GM19351 (cell line): ENCODE results near the gene ZNF691.
"Not testable (repeated sequence)": the region's sequence is repeated elsewhere in the genome, so short reads cannot be mapped to it uniquely, and the experiment has no call there.

Source experiments
- ATAC-seq: cut with Tn5 transposase; IDR thresholded peaks from one replicate; pipeline ENCODE4 v1.9.1; 2021; ENCODE audit warnings: mild to moderate bottlenecking, moderate library complexity; ENCODE audit not compliant: unreplicated experiment

ZNF691 gene

DNA sequence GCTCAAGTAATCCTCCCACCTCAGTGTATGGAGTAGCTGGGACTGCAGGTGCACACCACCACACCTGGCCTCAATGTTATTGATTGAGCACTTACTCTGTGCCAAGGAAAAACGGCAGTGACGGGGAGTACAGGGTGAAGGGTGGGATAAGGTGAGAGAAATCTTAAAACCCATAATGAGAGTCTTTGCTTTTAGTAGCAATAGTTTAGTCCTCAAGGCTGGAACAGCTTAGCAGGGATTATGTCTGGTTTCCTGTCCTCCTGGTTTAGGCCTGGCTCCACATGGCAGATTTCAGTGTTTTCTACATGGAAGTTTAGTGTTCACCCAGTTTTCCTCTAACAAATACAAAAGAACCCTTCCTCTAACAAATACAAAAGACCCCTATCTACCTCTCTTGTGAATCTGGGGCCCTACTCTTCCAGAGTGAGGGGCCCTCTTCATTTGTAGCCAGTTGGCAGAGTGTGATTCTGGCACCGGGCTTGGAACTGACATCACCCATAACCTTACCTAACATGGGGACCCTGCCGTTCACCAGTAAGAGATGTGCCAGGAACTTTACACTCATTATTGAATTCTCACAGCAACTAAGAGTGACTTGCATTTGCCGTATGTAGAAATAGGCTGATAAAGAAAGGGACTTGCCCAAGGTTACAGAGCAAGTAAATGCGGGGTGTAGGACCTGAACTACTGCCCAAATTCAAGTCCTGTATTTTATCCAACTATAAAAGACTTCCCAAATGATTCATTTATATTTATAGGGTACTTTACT is 6.9 kb downstream of the ZNF691 start:
- ATAC-seq = no peak

DNA sequence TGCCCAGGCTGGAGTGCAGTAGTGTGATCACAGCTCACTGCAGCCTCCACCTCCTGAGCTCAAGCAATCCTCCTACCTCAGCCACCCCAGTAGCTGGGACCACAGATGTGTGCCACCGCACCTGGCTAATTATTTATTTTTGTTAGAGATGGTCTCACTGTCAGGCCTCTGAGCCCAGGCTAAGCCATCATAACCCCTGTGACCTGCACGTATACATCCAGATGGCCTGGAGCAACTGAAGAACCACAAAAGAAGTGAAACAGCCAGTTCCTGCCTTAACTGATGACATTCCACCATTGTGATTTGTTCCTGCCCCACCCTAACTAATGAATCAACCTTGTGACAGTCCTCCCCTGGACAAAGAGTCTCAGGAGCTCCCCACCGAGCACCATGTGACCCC is 10.1 kb downstream of the ZNF691 start:
- ATAC-seq = not testable (repeated sequence)

- not testable (repeated sequence) for ATAC-seq
These were observed 13.0 kb downstream of the ZNF691 start for GRCh38 chr1:42859366-42859765.

- no peak for ATAC-seq
These were observed 14.1 kb downstream of the ZNF691 start for GRCh38 chr1:42860339-42861013.

- no peak for ATAC-seq
These were observed 14.6 kb downstream of the ZNF691 start for GRCh38 chr1:42861014-42861399.

DNA sequence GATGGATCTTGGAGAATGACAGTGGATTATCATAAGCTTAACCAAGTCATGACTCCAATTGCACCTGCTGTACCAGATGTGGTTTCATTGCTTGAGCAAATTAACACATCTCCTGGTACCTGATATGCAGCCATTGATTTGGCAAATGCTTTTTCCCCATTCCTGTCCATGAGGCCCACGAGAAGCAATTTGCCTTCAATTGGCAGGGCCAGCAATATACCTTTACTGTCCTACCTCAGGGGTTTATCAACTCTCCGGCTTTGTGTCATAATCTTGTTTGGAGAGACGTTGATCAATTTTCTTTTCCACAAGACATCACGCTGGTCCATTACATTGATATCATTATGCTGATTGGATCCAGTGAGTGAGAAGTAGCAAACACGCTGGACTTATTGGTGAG is 20.1 kb downstream of the ZNF691 start:
- ATAC-seq = no peak

DNA sequence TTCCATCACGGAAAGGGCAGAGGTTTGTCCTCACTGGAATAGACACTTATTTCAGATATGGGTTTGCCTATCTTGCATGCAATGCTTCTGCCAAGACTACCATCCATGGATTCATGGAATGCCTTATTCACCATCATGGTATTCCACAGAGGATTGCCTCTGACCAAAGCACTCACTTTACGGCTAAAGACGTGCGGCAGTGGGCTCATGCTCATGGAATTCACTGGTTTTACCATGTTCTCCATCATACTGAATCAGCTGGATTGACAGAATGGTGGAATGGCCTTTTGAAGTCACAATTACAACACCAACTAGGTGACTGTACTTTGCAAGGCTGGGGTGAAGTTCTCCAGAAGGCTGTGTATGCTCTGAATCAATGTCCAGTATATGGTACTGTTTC is 22.1 kb downstream of the ZNF691 start:
- not testable (repeated sequence) for ATAC-seq

GRCh38 chr1:42869254-42869653 is 22.8 kb downstream of the ZNF691 start:
- ATAC-seq = not testable (repeated sequence)

- not testable (repeated sequence) for ATAC-seq
These were observed 23.3 kb downstream of the ZNF691 start for GRCh38 chr1:42869751-42870150.

GRCh38 chr1:42873108-42873507 is 26.7 kb downstream of the ZNF691 start:
- not testable (repeated sequence) for ATAC-seq

- ATAC-seq = no peak
These were observed 27.3 kb downstream of the ZNF691 start for GRCh38 chr1:42873670-42874069.

DNA sequence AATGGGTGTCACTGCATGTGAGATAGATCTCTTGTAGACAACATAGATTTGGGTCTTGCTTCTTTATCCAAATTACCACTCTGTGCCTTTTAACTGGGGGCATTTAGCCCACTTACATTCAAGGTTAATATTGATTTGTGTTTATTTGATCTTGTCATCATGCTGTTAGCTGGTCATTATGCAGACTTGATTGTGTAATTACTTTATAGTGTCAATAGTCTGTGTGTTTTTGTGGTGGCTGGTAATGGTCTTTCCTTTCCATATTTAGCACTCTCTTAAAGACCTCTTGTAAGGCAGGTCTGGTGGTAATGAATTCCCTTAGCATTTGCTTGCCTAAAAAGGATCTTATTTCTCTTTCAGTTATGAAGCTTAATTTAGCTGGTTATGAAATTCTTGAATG is 29.6 kb downstream of the ZNF691 start:
- no peak for ATAC-seq

DNA sequence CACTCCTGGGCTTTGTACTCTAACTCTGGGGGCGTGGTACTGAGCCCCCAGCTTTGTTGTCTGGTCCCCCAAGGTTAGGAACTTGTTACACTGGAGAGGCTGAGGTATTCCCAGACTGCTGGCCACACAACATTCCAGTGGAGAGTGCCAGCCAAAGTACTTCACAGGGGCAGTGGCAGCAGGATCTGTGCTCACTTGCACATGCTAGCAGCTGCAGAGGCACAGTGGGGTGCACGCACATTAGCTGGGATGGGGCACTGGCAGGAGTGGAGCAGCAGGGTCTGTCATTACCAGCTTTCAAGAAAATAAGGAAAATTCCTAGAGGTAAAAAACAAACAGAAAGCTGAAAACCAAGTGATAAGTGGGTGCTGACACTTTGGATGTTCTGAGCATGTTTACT is 31.0 kb downstream of the ZNF691 start:
- no peak for ATAC-seq

- no peak for ATAC-seq
These were observed 34.0 kb downstream of the ZNF691 start for GRCh38 chr1:42880384-42880783.

DNA sequence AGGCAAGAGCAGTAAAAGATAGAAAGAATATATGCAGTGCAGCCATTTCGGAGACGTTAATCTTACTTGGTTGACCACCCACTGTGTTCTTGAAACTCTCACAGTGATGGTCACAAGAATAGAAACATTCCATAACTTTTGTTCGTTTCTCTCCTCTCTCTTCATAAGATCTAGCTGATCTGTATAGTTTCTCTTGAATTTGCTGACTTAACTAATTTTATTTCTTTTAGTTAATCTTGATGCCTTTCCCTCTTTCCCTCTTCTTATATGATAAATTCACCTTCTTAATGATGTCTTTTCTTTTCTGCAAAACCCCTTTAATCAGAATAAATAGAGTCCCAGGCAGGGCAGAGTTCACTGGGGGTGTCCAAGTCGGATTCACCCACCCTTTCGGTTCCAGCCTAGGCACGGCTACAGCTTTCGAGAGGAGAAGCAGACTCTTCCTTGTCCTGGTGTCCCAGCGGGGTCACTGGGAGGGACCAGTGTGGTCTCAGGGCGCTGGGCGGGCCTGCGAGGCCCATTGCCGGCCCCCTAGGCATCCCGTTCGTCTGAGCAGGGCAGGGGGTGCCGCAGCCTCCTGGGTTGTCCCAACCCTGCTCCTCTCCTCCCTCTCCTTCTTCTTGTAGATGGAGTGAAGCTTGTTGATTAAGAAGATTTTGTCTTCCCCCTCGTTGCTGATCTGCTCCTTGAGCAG is 39.8 kb downstream of the ZNF691 start:
- ATAC-seq = no peak

DNA sequence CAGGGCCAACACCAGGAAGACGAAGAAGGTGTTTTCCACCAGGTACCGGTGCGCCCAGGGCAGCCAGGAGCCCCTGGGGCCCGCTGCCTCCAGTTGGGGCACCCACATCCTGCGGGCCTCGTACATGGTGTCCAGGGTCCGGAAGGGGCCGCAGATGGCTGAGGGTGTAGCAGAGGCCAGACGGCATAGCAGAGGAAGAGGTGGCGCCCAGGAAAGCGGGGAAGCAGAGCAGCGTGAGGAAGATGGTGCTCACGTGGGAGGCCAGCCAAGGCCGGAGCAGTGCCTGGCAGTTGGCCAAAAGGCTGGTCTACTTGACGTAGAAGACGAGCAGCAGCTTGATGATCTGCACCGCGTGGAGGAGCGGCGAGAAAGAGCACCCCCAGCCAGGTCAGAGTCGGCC is 40.4 kb downstream of the ZNF691 start:
- no peak for ATAC-seq

- ATAC-seq = no peak
These were observed 41.0 kb downstream of the ZNF691 start for GRCh38 chr1:42887366-42887765.

DNA sequence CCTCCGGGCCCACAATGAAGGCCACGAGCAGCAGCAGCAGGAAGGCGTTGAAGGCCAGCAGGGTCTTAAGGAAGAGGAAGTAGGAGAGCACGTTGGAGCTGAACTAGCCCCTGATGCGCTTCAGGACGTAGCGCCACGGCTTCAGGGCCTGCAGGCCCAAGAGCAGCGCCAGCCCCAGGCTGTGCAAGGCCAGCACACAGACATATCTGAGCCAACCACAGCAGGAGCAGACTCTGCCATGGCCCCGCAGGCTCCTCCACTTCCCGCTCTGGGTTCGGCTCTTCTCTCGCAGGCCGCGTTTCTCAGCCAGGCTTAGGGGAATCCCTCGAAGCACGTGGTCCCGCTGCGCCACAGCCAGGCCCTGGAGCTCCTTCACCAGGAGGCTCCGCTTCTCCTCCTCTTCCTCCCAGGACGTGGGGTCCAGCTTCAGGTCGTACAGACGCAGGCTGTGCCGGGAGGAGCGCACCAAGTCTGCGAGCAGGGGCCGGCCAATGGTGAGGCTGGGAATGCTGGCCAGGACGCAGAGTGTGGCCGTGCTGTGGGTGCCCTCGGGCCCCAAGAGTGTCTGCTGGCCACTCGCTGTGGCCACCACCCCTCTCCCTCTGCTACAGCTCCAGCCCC is 41.7 kb downstream of the ZNF691 start:
- no peak for ATAC-seq

DNA sequence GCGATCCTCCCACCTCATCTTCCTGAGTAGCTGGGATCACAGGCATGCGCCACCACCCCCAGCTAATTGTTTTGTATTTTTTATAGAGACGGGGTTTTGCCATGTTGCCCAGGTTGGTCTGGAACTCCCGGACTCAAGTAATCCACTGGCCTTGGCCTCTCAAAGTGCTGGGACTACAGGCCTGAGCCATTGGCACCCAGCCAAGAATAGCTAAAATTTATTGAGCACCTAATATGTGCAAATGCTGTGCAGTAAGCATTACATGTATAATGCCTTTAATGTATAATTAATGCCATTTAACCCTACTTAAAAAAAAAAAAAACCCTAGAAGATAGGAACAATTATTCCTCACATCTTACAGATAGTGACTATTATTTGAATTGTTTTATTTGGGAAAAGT is 42.9 kb downstream of the ZNF691 start:
- ATAC-seq = no peak

- ATAC-seq = no peak
These were observed 45.2 kb downstream of the ZNF691 start for GRCh38 chr1:42891465-42892138.

- not testable (repeated sequence) for ATAC-seq
These were observed 53.5 kb downstream of the ZNF691 start for GRCh38 chr1:42899960-42900359.
